Upper lobe of right lung (tissue), 1 donor: ENCODE results near the gene SNX25. TPM values are rescaled to one million over a fixed set of nuclear protein-coding genes. Genes with fewer than 3 reads are reported as not detected.
A peak's percentile ranks its signal among the peaks of the same experiment; 100 is the strongest.
"Not testable (repeated sequence)": the region's sequence is repeated elsewhere in the genome, so short reads cannot be mapped to it uniquely, and the experiment has no call there.

Experiments used
- ATAC-seq: fragments of 200-7000 bp; cut with Tn5 transposase; one replicate; pipeline ENCODE4 v1.9.1; 2020; ENCODE audit warnings: mild to moderate bottlenecking, moderate library complexity
- DNase-seq: peaks from one replicate; pipeline ENCODE4 v3.0.0-alpha.2; 2020
- H3K27ac ChIP-seq: fragments of 200-600 bp; one replicate; pipeline ENCODE4 v1.8.0; 2022
- H3K27me3 ChIP-seq: fragments of 200-600 bp; one replicate; pipeline ENCODE4 v1.8.0; 2022; ENCODE audit warnings: mild to moderate bottlenecking
- H3K36me3 ChIP-seq: fragments of 200-600 bp; one replicate; pipeline ENCODE4 v1.8.0; 2022
- H3K4me1 ChIP-seq: fragments of 200-600 bp; one replicate; pipeline ENCODE4 v1.8.0; 2022
- H3K4me3 ChIP-seq: fragments of 200-600 bp; one replicate; pipeline ENCODE4 v1.8.0; 2022; ENCODE audit warnings: mild to moderate bottlenecking
- H3K9me3 ChIP-seq: fragments of 200-600 bp; one replicate; pipeline ENCODE4 v1.8.0; 2022
- CTCF ChIP-seq: fragments of 200-600 bp; IDR thresholded peaks from one replicate; pipeline ENCODE4 v1.8.0; 2022; ENCODE audit warnings: antibody characterized with exemption
- intact Hi-C: fragments of 100-400 bp; cut with DNase I; formaldehyde crosslinking; loops from one replicate; pipeline ENCODE4 v1.11.0; 2022
- total RNA-seq: library from RNA; stranded (reverse); fragmentation: NEBNext Ultra II Directional; extraction: Animal tissue kit (Norgen Biotek cat#: 25700); gene quantifications from one replicate; pipeline ENCODE4 v1.2.1, GENCODE V29; 2021
- donor health status: DM: no; HTN: yes; CAD: no; lungs with severe emphysema.

SNX25 gene
- total RNA-seq, 1 donor from 2014 or later: 98.5 TPM

- Histone ChIP-seq H3K9me3 (no peaks in the 10 kb centered on the region), H3K4me3 (no peak overlapping the region), H3K4me1 (no peaks in the 10 kb centered on the region), H3K27me3 (no peaks in the 10 kb centered on the region), H3K36me3 (peaks cover 30% of the 10 kb centered on the region), H3K27ac (no peak overlapping the region)
- ATAC-seq (no peak), DNase-seq (no peak)
- no peak for TF ChIP-seq CTCF
- intact Hi-C loops: no loop called here
These were observed 17.3 kb upstream of the SNX25 start for GRCh38 chr4:185192059-185192458.

- Histone ChIP-seq H3K27ac (no peak overlapping the region), H3K4me1 (no peaks in the 10 kb centered on the region), H3K36me3 (peaks cover 11% of the 10 kb centered on the region), H3K9me3 (no peaks in the 10 kb centered on the region), H3K27me3 (no peaks in the 10 kb centered on the region), H3K4me3 (no peak overlapping the region)
- no peak for TF ChIP-seq CTCF
- DNase-seq: no peak
- intact Hi-C loops: no loop called here
- ATAC-seq: no peak
These were observed 14.2 kb upstream of the SNX25 start for GRCh38 chr4:185194924-185195888.

DNA sequence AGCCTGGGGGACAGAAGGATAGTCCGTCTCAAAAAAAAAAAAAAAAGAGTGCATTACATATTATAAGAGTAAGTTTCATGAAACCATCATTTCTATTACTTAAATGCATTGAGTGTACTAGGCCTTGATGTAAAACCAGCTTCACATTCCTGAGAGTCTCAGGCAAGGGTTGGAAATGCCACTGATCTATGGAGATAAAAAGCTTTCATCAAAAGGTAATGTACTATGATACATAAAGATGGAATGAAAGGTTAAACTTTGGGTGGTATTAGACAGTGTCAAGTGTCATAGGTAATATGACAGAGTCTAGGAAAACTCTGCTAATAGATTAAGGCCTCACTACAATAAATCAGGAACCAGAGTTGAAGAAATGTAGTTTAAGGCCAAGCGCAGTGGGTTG, 13.0 kb upstream of the SNX25 start:
- ATAC-seq (no peak), DNase-seq (no peak)
- Histone ChIP-seq H3K4me1 (no peaks in the 10 kb centered on the region), H3K27me3 (no peaks in the 10 kb centered on the region), H3K36me3 (no peaks in the 10 kb centered on the region), H3K9me3 (no peaks in the 10 kb centered on the region), H3K27ac (no peak overlapping the region), H3K4me3 (no peak overlapping the region)
- TF ChIP-seq CTCF: no peak
- intact Hi-C loops: no loop called here

GRCh38 chr4:185198189-185198588, 11.2 kb upstream of the SNX25 start:
- DNase-seq, H3K4me3 ChIP-seq, H3K27ac ChIP-seq, H3K27me3 ChIP-seq, H3K36me3 ChIP-seq, H3K9me3 ChIP-seq, intact Hi-C loops, ATAC-seq, H3K4me1 ChIP-seq: not testable (repeated sequence)

- Histone ChIP-seq H3K27ac (peak overlapping the region; percentile 97), H3K27me3 (no peaks in the 10 kb centered on the region), H3K4me3 (peak overlapping the region; percentile 78), H3K4me1 (peaks cover 19% of the 10 kb centered on the region), H3K36me3 (no peaks in the 10 kb centered on the region), H3K9me3 (no peaks in the 10 kb centered on the region)
- DNase-seq (no peak), ATAC-seq (no peak)
- intact Hi-C loops: no loop called here
- TF ChIP-seq CTCF: no peak
These were observed 7.1 kb upstream of the SNX25 start for GRCh38 chr4:185201977-185202962.
